Skeletal muscle satellite cell (primary cell): Measurements from ENCODE around the gene AVPR2.
A peak's percentile ranks its signal among the peaks of the same experiment; 100 is the strongest.

Experiments
- H3K27me3 ChIP-seq: 2 replicates; pipeline ENCODE4 v1.7.0; 2013; ENCODE audit warnings: low read length; ENCODE audit not compliant: control insufficient read depth, insufficient read depth
- H3K36me3 ChIP-seq: 2 replicates; pipeline ENCODE4 v1.7.0; 2013; ENCODE audit warnings: mild to moderate bottlenecking, control low read depth, low read length; ENCODE audit not compliant: insufficient read depth
- H3K4me1 ChIP-seq: 2 replicates; pipeline ENCODE4 v1.7.0; 2013; ENCODE audit warnings: low read length; ENCODE audit not compliant: control insufficient read depth, insufficient read depth
- H3K4me2 ChIP-seq: 2 replicates; pipeline ENCODE4 v1.7.0; 2013; ENCODE audit warnings: mild to moderate bottlenecking, low read length
- H3K4me3 ChIP-seq: 2 replicates; pipeline ENCODE4 v1.7.0; 2013; ENCODE audit warnings: low read length
- H3K9ac ChIP-seq: 2 replicates; pipeline ENCODE4 v1.7.0; 2013; ENCODE audit warnings: mild to moderate bottlenecking, low read depth, low read length, moderate library complexity
- H3K9me3 ChIP-seq: replicated peaks from 2 replicates; pipeline ENCODE4 v1.7.0; 2013; ENCODE audit warnings: mild to moderate bottlenecking, control low read depth, low read length

Gene AVPR2

GRCh38 chrX:153952373-153953026, 48.0 kb downstream of the AVPR2 start:
- peaks cover 78% of the 10 kb centered on the region for H3K36me3 ChIP-seq
- peaks cover 3% of the 10 kb centered on the region for H3K4me1 ChIP-seq
- no peaks in the 10 kb centered on the region for H3K9me3 ChIP-seq
- no peak overlapping the region for H3K4me2 ChIP-seq
- H3K27me3 ChIP-seq: no peaks in the 10 kb centered on the region
- H3K4me3 ChIP-seq: no peak overlapping the region
- peak overlapping the region; percentile 30 for H3K9ac ChIP-seq

GRCh38 chrX:153953342-153953830, 48.9 kb downstream of the AVPR2 start:
- H3K36me3 ChIP-seq: peaks cover 80% of the 10 kb centered on the region
- no peak overlapping the region for H3K4me2 ChIP-seq
- peaks cover 3% of the 10 kb centered on the region for H3K4me1 ChIP-seq
- H3K9me3 ChIP-seq: no peaks in the 10 kb centered on the region
- no peak overlapping the region for H3K4me3 ChIP-seq
- H3K9ac ChIP-seq: peak overlapping the region; percentile 30
- H3K27me3 ChIP-seq: no peaks in the 10 kb centered on the region

DNA sequence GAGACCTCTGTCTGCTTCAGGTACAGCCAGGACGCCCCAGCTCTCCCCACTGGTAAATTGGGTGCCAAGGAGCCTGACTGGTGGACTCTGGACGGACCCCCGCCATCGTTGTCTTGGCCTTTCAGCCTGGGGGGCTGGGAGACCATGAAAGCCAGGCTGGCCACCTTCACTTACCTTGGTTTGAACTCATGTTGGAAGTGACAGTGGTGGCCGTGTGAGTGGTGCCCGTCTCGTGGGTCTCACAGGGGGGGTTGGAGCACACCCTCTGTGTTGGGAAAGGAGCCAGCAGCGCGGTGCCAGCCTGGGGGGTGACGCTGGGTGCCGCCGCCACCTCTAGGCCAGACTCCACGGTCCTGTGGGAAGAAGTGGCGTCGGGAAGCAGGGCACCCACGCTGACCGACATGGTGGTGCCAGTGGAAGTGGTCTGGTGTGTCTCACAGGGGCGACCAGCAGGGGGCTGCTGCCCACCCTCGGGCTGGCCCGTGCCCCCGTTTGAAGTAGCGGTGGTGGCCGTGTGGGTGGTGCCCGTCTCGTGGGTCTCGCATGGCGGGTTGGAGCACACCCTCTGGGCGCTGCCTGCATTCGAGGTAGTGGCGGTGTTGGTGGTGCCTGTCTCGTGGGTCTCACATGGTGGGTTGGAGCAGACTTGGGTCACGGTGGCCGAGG, 49.6 kb downstream of the AVPR2 start:
- no peaks in the 10 kb centered on the region for H3K27me3 ChIP-seq
- peaks cover 82% of the 10 kb centered on the region for H3K36me3 ChIP-seq
- H3K4me2 ChIP-seq: no peak overlapping the region
- peaks cover 3% of the 10 kb centered on the region for H3K4me1 ChIP-seq
- no peak overlapping the region for H3K4me3 ChIP-seq
- H3K9ac ChIP-seq: no peak overlapping the region
- no peaks in the 10 kb centered on the region for H3K9me3 ChIP-seq

DNA sequence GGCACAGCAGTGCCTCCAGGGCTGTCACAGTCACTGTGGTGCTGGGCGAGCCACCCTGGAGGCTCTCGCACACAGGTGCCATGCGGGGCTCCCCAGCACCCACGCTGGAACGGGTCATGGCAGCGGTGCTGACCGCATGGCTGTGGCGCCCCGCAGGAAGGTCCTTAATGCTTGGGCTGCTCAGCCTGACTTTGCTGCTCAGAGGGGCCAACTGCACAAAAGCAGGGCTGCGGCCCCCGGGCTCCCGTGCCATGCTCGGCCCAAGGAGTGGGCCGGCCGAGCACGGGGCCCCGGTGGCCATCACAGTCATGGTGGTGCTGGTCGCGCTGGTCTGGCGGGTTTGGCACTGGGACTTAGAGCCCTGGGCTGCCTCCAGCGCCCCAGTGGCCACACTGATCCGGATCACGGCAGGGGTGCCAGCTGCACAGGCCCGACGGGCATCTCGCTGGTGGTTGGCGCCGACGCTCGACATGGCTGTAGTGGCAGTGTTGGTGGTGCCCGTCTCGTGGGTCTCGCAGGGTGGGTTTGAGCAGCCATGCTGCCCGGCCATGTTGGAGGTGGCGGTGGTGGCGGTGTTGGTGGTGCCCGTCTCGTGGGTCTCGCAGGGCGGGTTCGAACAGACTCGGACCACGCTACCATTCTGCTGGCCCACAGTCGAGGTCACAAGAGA, 50.2 kb downstream of the AVPR2 start:
- H3K9ac ChIP-seq: no peak overlapping the region
- no peak overlapping the region for H3K4me3 ChIP-seq
- no peak overlapping the region for H3K4me2 ChIP-seq
- H3K9me3 ChIP-seq: no peaks in the 10 kb centered on the region
- peaks cover 78% of the 10 kb centered on the region for H3K36me3 ChIP-seq
- no peaks in the 10 kb centered on the region for H3K27me3 ChIP-seq
- H3K4me1 ChIP-seq: peaks cover 3% of the 10 kb centered on the region

- H3K36me3 ChIP-seq: peaks cover 77% of the 10 kb centered on the region
Observed at GRCh38 chrX:153955228-153955732, 50.8 kb downstream of the AVPR2 start.

DNA sequence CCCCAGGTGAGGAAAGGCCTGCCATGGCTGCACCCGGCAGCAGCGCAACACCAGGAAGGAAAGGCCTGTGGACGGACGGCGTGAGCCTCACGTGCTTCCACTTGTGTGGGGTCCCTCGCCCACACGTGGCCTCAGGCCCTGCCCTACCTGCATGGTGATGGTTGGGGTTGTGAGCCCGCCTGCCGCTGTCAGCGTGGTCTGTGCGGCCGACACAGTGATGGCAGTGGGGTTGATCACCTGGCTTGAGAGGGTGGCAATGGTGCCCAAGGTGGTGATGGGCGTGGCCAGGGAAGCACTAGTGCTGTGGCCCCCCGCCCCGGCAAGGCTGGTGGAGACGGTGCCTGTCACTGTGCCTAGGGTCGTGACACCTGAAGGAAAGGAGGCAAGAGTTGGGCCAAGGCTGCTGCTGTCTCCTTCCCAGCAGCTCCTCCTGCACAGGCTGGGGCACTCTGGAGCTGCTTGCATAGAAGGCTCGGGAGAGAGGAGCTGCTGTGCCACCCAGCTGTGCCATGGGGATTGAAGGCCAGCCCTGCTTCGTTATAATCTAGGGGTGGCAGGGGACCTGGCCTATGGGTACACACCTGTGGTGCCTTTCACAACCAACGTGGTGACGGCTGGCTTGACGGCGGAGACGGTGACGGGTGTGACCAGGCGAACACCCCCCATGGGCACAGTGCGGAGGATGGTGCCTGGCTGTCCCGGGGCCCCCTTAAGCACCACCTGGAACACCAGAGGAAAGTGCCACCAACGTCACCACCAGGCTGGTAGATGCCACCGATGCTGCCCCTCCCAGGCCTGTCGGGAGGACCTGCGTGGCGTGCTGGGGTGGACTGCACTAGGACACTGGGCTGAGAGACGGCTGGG, 51.8 kb downstream of the AVPR2 start:
- no peaks in the 10 kb centered on the region for H3K9me3 ChIP-seq
- no peak overlapping the region for H3K9ac ChIP-seq
- no peak overlapping the region for H3K4me3 ChIP-seq
- peaks cover 76% of the 10 kb centered on the region for H3K36me3 ChIP-seq
- no peaks in the 10 kb centered on the region for H3K27me3 ChIP-seq
- no peak overlapping the region for H3K4me2 ChIP-seq
- H3K4me1 ChIP-seq: peaks cover 3% of the 10 kb centered on the region

More at GRCh38 chrX:153955228-153955732, 50.8 kb downstream of the AVPR2 start:
- H3K4me3 ChIP-seq: no peak overlapping the region
- H3K27me3 ChIP-seq: no peaks in the 10 kb centered on the region
- no peak overlapping the region for H3K4me2 ChIP-seq
- H3K4me1 ChIP-seq: peaks cover 3% of the 10 kb centered on the region
- no peak overlapping the region for H3K9ac ChIP-seq
- H3K9me3 ChIP-seq: no peaks in the 10 kb centered on the region
